MM.1S (cell line): Measurements from ENCODE around the gene CISD1.

Source experiments
- CTCF ChIP-seq: fragments of 300-600 bp; sonication (generic); IDR thresholded peaks from 2 replicates; pipeline ENCODE4 v1.5.1; 2016; ENCODE audit warnings: antibody characterized with exemption, low read length, mixed read lengths
- EZH2phosphoT487 ChIP-seq: fragments of 300-600 bp; sonication (generic); IDR thresholded peaks from 2 replicates; pipeline ENCODE4 v1.6.1; 2018; ENCODE audit warnings: antibody characterized with exemption, low read length

- TF ChIP-seq CTCF (no peak), EZH2phosphoT487 (no peak)
Observed at GRCh38 chr10:58253184-58253583, 15.8 kb upstream of the CISD1 start.
